Endothelial cell of umbilical vein (primary cell): ENCODE data around the gene CYBA. TPM values are rescaled to one million over a fixed set of nuclear protein-coding genes. Genes with fewer than 3 reads are reported as not detected.

Experiments used
- BruUV-seq: library from RNA; stranded (reverse); fragments of 400-500 nt; replicated peaks from 2 replicates; lab custom pipeline; 2021; lab: Mats Ljungman, UMichigan
- CTCF ChIA-PET: fragments of 300-600, 350-600 bp; sonication (Branson Sonifier 250); formaldehyde crosslinking; loops from one replicate; lab custom pipeline; 2021; ENCODE audit warnings: antibody characterized with exemption, inconsistent platforms; lab: Charles Lee
- POLR2A ChIA-PET: fragments of 300-600, 350-600 bp; sonication (Branson Sonifier 250); formaldehyde crosslinking; loops from one replicate; lab custom pipeline; 2021; ENCODE audit warnings: antibody characterized with exemption, inconsistent platforms; lab: Charles Lee
- DNase-seq: peaks from one replicate; pipeline ENCODE4 v3.0.0-alpha.2; 2011; ENCODE audit warnings: low read depth, low spot score
- FAIRE-seq: peaks from 2 replicates; lab custom pipeline; 2011; peaks lifted over from hg19 to GRCh38; lab: Jason Lieb, UNC
- H2AFZ ChIP-seq: 2 replicates; pipeline ENCODE4 v1.6.0; 2012; ENCODE audit warnings: low read depth, low read length, control low read depth, inconsistent platforms
- H3K27ac ChIP-seq: 2 replicates; pipeline ENCODE4 v1.5.1; 2011; ENCODE audit warnings: low read depth, mild to moderate bottlenecking, control low read depth, low read length, moderate library complexity; ENCODE audit not compliant: insufficient read depth
- H3K27me3 ChIP-seq, 2 experiments: 2 replicates each; pipeline versions ENCODE4 v1.6.0 to v1.6.1; 2011; ENCODE audit warnings: low read length in 2 of 2, mixed read lengths in 1 of 2; ENCODE audit not compliant: control insufficient read depth in 2 of 2, insufficient read depth in 2 of 2
- H3K36me3 ChIP-seq, 2 experiments: 2 replicates in 1 of 2; 3 replicates in 1 of 2; pipeline ENCODE4 v1.5.1; 2011; ENCODE audit warnings: low read length in 2 of 2, mild to moderate bottlenecking in 1 of 2, moderate library complexity in 1 of 2; ENCODE audit not compliant: control insufficient read depth in 2 of 2, insufficient read depth in 2 of 2; ENCODE audit errors: extremely low read depth in 1 of 2
- H3K4me1 ChIP-seq: 3 replicates; pipeline ENCODE4 v1.5.1; 2011; ENCODE audit warnings: mild to moderate bottlenecking, low read length; ENCODE audit not compliant: control insufficient read depth, insufficient read depth; ENCODE audit errors: extremely low read depth
- H3K4me2 ChIP-seq: 2 replicates; pipeline ENCODE4 v1.6.1; 2011; ENCODE audit warnings: low read length, control low read depth, mixed read lengths; ENCODE audit not compliant: insufficient read depth
- H3K4me3 ChIP-seq, 3 experiments: fragments of 200-600 bp in 1 of 3; sonication (generic), shearing (Covaris generic) in 1 of 3; replicated peaks in 1 of 3; 2 replicates each; pipeline ENCODE4 v1.5.1; 2011 to 2016; ENCODE audit warnings: control low read depth in 3 of 3, low read length in 3 of 3, mild to moderate bottlenecking in 2 of 3, inconsistent platforms in 1 of 3, low read depth in 1 of 3, moderate library complexity in 1 of 3; ENCODE audit not compliant: insufficient read depth in 1 of 3
- H3K79me2 ChIP-seq: 2 replicates; pipeline ENCODE4 v1.6.0; 2012; ENCODE audit warnings: low read length, inconsistent platforms; ENCODE audit not compliant: control insufficient read depth, insufficient read depth
- H3K9ac ChIP-seq: replicated peaks from 2 replicates; pipeline ENCODE3; 2011; ENCODE audit warnings: low read length, control low read depth; ENCODE audit not compliant: insufficient read depth; ENCODE audit errors: extremely low read depth
- H3K9me1 ChIP-seq: replicated peaks from 3 replicates; pipeline ENCODE4 v1.6.0; 2011; ENCODE audit warnings: mild to moderate bottlenecking, low read length; ENCODE audit not compliant: control insufficient read depth, insufficient read depth; ENCODE audit errors: extremely low read depth
- H3K9me3 ChIP-seq: replicated peaks from 2 replicates; pipeline ENCODE4 v1.5.1; 2012; ENCODE audit warnings: low read length, inconsistent platforms; ENCODE audit not compliant: control insufficient read depth, insufficient read depth
- H4K20me1 ChIP-seq: replicated peaks from 2 replicates; pipeline ENCODE3; 2011; ENCODE audit warnings: mild to moderate bottlenecking, low read length; ENCODE audit not compliant: control insufficient read depth, insufficient read depth; ENCODE audit errors: extremely low read depth
- CTCF ChIP-seq, 2 donors: IDR thresholded peaks; 1 replicate in 1 of 2; 2 replicates in 1 of 2; pipeline ENCODE4 v1.5.1; 2011; ENCODE audit warnings: low read length in 2 of 2, mild to moderate bottlenecking in 2 of 2, moderate library complexity in 2 of 2, control low read depth in 1 of 2, inconsistent platforms in 1 of 2, low read depth in 1 of 2; ENCODE audit not compliant: insufficient read depth in 1 of 2; ENCODE audit errors: extremely low read depth in 1 of 2
- EZH2 ChIP-seq: IDR thresholded peaks from 2 replicates; pipeline ENCODE4 v1.6.1; 2012; ENCODE audit warnings: borderline replicate concordance, low read depth, mild to moderate bottlenecking, moderate library complexity, low read length, inconsistent platforms; ENCODE audit not compliant: severe bottlenecking
- POLR2AphosphoS5 ChIP-seq: IDR thresholded peaks from 2 replicates; pipeline ENCODE4 v1.6.1; 2012; ENCODE audit warnings: low read depth, mild to moderate bottlenecking, control low read depth, low read length, moderate library complexity; ENCODE audit not compliant: insufficient read depth
- dilution Hi-C: fragments of 300-500 bp; cut with MboI; formaldehyde crosslinking; loops from one replicate; pipeline ENCODE4 v1.15.0; 2019; ENCODE audit warnings: low sequenced_read_pairs; ENCODE audit not compliant: extremely low pct_ligation_motif_present
- intact Hi-C: fragments of 100-400 bp; cut with micrococcal nuclease; formaldehyde crosslinking; loops from one replicate; pipeline ENCODE4 v1.10.0; 2022
- polyA plus RNA-seq, 4 experiments: library from polyadenylated mRNA; depleted of rRNA in 3 of 4; stranded (reverse) in 3 of 4; unstranded in 1 of 4; fragments of >200 nt; gene quantifications; 2 replicates each; pipeline versions ENCODE4 v1.2.1 to v1.2.3, GENCODE V29; 2011 to 2012; ENCODE audit warnings: missing spikeins in 1 of 4
- total RNA-seq: library from RNA; stranded (reverse); gene quantifications from 2 replicates; pipeline ENCODE4 v1.2.3, GENCODE V29; 2021

The CYBA gene
- total and polyA plus RNA-seq, 2 donors (not counting 3 experiments of a cell fraction or from before 2014, with no cell fraction given) = 37.0 to 77.3 TPM

GRCh38 chr16:88606148-88606757 lies 44.6 kb downstream of the CYBA start:
- Histone ChIP-seq H2AFZ (no peak overlapping the region), H3K9me1 (no peaks in the 10 kb centered on the region), H3K9me3 (no peaks in the 10 kb centered on the region), H3K27me3 (no peaks in the 10 kb centered on the region), H4K20me1 (no peaks in the 10 kb centered on the region), H3K79me2 (no peaks in the 10 kb centered on the region), H3K4me1 (no peaks in the 10 kb centered on the region), H3K9ac (no peak overlapping the region), H3K27ac (no peak overlapping the region), H3K36me3 (peaks cover 0 to 37% of the 10 kb centered on the region in 2 experiments), H3K4me3 (no peak overlapping the region), H3K4me2 (no peak overlapping the region)
- no peak for DNase-seq
- CTCF ChIA-PET = no interaction called here
- no peak for FAIRE-seq
- POLR2A ChIA-PET = no interaction called here
- dilution Hi-C loops = no loop called here
- intact Hi-C loops = no loop called here
- TF ChIP-seq POLR2AphosphoS5 = no peak
- no peak for TF ChIP-seq CTCF (IDR thresholded peaks at IDR 0.05; ENCODE audit: extremely low read depth in 1 of 2, insufficient read depth in 1 of 2, low read depth in 1 of 2, low read length in 2 of 2)
- no peak for TF ChIP-seq EZH2
- no TSS peak for BruUV-seq
